Stimulated activated CD8-positive, alpha-beta memory T cell treated with anti-CD3 and anti-CD28 coated beads, Interleukin-12 subunit alpha, Interleukin-12 subunit beta, amount 100 ng/mL, for 4 hours (primary cell): ENCODE data around the gene FBLN1.

ENCODE experiments used
- DNase-seq: peaks from one replicate; pipeline ENCODE4 v3.0.0-alpha.2; 2020; ENCODE audit warnings: low read depth

The FBLN1 gene

DNA sequence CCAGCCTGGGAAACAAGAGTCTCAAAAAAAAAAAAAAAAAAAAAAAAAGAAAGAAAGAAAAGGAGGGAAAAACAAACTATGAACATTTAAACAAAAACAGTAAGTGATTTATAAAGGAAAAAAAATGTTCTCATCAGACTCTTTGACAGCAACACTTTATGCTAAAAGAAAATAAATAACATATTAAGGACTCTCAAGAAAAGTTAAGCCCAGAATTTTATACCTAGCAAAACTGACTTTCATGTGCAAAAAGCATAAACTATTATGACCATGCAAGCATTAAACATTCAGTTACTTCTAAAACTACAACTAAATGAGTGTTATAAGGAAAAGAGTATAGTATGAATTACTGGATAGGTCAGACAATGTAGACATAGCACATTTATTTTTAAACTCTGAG lies 68.4 kb downstream of the FBLN1 start:
- DNase-seq: no peak

DNA sequence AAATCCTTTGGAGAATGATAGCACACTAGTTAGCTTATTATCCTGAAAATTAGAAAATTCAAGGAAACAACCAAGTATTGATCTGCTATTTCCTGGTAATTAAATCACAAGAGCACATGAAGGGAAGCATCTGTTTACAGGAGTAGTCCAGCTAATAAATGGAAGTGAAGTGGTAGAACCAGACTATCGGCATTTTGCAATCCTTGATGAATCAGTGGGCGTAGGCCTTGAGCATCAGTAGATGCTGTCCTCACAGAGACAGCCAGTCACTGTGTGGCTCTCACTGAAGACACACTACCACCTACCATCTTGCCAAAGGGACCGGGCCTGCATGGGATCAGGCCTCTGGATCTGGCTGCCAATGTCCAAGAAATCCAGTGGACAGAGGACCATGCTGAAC lies 69.8 kb downstream of the FBLN1 start:
- DNase-seq: no peak

DNA sequence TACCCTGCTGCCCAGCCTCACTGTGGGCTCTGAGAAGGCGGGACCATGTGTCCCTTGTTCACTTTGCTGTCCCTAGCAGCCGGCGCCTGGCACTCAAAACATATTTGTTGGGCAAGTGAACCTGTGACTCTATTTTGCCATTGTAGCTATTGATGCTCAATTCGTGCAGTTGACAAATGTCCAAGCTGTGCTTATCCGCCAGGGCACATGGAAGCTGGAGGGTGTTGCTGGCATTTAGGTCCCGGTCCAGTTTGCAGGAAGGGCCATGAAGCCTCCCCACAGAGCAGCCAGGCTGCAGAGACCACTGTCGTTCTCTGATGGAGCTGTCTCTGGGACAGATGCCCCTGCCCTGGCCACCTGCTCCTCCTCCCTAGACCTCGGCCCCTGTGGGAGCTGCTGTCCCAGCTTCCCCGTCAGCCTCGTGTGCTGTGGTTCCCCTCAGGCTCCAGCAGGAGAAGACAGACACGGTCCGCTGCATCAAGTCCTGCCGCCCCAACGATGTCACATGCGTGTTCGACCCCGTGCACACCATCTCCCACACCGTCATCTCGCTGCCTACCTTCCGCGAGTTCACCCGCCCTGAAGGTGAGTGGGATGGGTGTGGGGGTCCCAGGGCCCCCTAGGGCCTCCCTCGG lies 71.5 kb downstream of the FBLN1 start:
- DNase-seq: no peak

DNA sequence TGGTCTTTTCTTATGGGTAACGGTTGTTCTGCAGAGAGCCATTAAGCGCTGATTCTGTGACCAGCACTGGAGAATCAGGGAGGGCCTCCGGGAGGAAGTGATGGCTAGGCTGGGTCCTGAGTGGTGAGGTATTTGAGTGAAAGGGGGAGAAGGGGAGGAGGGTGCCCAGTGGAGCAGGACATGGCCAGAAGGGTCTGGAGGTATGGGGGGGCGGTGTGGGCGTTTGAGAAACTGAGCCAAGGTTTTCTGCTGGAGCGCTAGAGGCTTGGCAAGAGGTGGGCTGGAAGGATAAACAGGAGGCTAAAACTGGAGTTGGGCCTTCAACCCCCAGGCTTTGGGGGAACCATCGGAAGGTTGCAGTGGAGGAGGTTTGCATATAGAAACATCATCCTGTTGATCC lies 72.5 kb downstream of the FBLN1 start:
- DNase-seq: no peak

DNA sequence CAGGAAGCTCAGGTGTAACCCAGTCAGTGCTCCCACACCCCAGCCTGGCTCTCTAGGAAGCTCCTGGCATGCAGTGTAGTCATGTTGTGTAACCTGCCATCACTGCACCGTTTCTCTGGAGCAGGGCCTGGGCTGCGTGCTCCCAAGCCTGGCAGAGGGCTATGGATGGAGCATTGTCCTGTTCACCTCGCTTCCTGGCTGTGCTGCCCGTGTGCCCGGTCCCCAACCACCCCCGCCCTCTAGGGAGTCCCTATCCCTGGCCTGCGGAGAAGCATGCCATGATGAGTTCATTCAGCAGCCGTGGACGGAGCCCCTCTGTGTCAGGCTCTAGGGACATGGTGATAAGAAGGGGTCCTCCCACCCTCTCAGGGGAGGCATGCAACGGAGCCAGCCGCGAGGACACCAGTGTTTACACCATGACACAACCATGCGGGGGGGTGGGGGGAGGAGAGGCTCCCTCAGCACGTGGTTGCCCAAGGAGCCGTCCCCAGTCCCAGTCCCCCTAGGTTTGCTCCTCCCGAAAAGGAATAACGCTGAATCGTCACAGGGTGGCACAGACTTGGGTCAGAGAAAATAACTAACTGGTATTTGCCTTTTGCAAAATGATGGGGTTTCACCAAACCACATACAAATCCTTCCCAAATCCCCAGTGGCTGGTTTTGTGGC lies 73.1 kb downstream of the FBLN1 start:
- DNase-seq: no peak

DNA sequence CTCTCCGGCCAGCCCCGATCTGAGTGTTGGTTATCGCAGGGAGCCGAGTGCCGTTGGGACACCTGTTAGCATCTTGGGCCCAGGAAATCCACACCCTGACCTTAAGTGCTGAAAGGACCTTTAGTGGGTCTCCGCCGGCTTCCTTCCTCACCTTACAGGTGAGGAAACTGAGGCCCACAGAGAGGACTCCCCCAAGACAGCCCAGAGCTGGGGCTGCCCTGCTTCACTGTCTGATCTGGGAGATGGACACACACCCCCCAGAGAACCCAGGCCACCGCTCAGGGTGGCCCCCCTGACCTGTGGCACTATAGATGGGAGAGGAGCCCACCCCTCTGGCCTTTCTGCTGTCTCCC lies 73.6 kb downstream of the FBLN1 start:
- DNase-seq: no peak

DNA sequence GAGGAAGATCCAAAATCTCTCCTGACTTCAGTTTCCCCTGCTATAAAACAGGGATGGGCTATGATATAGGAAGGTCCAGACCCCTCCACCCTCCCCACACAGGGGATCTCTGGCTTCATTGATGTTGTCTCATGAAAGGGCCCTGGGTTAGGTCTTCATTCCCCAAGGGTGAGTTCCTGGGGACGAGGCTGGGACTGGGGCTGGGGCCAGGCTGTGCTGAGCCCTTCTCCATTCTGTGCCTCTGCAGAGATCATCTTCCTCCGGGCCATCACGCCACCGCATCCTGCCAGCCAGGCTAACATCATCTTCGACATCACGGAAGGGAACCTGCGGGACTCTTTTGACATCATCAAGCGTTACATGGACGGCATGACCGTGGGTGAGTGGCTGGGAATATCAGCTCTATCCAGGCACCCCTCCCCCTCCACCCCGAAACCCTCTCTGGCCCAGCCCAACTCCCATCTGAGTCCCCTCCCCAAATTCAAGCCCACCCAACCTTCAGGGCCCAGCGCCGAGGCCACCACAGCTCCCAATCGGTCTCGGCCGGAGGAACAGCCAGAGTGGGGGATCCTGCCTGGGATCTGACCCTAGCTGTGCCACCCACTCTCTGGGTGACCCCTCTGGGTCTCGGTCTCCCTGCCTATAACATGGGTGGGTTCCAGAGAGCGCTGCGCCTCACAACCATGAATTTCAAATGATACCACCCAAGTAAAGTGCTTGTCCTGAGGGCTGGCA lies 74.2 kb downstream of the FBLN1 start:
- DNase-seq: no peak

DNA sequence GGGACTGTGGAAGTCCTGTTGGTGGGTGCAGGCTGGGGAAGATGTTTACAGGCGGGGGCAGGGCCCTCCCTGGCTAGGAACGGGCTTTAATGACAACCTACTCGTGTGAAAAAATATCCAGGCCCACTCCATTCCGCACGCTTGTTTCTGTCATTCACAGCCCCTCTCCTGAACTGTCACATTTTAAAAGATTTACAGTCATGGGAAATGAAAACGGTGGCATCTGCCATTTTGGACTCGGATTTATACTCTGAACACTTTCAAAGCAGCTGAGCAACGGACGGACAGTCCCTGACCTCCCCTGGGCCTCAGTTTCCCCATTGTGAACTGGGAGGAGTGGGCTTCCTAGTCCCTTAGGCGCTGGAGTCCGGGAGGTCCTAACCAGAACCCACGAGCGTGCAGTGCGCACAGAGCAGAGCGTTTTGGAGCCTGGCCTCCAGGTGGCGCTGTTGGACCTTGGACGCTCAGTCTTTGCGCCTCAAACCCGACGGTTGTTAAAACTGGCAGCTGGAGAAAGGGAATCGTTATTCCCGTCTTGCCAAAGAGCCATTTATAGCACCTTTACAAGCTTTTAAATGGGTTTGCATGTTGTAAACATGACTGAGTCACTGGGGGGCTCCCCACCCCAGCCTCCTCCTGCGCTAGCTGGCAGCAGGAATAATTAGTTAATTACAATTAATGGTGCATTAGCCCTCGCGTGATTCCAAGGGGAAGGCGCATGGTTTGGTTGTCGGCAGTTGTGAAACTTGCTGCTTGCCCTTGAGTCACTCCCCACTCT lies 75.3 kb downstream of the FBLN1 start:
- DNase-seq: peak; percentile 32

DNA sequence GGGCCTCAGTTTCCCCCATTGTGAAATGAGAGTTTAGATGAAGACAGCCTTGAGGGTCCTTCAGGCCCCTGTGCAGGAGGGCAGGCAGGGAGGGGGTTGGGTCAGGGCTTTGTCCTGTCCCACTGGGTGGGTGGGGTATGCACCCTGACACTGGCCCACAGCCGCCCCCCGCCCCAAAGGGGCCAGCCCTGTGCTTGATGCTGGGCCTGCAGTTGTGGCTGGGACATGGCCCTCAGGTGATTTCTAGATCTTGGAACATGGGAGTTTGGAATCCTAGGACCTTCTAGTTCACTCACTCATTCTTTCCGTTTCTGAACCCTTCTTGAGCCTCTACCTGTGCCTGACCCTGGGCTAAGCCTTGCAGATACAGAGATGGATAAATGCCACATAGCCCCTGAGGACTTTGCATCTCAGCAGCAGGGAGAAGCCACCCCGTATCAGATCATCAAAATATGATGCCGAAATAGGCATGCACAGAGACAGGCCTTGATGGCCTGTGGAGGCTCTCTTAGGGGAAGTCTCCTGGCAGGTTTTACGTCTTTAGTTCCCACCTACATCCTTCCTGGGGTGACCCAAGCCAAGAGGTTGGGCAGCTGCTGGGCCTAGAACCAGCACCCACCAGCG lies 76.0 kb downstream of the FBLN1 start:
- DNase-seq: no peak

DNA sequence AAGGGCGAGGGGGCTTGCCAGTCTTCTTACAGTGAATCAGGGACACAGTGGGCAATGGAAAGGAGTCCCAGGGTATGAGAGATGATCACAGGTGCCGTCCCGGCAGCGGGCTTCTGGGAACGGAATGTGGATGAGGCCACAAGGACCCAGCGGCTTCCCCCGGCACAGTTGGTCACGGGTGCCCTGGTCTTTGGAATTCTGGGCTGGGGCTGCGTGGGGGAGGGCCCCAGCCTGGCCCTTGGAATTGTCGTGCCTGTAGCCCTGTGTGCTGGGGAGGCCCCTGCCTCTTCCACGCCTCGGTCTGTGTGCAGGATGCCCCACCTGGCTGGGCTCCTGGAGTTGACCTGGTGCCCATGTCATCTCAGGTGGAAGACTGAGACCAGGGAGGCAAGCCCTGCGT lies 76.6 kb downstream of the FBLN1 start:
- no peak for DNase-seq

DNA sequence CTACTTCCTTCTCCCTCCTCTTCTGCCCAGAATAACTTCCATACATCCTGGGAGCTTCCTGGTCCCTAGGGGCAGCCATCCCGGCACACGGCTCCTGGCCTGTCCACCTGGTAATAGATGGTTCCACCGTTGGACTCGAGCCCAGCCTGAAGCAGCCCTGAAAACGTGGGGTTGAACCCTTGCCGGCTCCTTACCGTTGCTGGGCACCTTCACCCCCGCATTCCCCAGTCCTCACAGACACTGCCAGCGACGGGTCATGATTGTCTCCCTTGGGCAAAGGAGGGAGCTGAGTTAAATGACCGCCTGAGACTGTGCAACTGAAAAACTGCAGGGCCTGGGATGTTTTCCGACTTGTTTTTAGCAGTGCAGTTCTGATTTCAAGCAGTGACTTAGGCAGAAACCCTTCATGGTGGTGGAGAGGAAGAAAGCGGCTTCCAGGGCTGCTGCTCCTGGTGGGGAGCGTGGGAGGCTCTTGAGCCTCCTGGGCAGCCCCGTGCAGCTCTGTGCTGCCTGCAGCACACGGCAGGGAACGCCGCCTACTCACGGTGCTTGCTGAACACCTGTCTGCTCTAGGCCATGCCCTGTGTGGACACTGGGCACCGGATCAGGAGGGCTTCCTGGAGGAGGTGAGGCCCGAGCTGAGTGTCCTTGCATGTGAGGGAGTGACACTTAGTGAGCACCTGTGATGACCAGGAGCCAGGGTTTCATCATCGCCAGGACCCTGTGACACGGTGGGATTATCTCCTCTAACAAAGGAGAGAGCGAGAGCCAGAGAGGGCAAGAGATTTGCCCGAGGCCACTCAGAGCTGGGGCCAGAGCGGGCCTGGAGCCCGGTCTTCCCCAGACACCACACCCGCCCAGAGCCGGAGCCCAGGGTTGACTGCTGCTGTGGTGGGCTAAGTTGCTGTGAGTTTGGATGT lies 77.4 kb downstream of the FBLN1 start:
- DNase-seq: no peak

DNA sequence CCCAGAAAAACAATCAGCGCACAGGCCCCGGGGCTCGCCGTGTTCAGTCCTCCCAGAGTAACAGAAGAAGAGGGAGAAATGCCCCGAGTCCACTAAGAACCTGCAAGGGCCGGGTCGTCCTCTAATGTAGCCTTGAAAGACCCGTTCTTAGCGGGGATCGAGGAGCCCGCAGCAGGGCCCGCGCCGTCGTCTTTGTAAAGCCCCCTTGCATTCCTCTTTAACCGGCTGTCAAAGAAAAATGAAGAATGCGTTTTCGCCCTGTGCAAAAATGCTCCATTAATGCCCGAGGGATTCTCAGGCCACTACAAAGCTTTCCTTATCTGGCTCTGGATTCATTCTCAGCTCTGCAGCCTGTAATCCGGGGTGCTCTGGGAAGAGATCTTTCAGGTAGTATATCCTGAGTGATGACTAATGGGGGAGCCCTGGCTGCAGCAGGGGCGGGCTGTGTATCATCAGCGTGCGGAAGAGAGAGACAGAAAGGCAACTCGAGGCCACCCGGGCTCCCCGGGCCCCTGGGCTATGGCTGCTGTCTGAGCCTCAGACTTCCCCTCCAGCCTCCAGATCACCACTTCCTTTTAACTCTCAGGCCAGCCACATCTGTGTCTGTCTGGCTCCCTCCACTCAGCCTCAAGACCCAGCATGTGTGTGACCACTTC lies 78.2 kb downstream of the FBLN1 start:
- DNase-seq: no peak

DNA sequence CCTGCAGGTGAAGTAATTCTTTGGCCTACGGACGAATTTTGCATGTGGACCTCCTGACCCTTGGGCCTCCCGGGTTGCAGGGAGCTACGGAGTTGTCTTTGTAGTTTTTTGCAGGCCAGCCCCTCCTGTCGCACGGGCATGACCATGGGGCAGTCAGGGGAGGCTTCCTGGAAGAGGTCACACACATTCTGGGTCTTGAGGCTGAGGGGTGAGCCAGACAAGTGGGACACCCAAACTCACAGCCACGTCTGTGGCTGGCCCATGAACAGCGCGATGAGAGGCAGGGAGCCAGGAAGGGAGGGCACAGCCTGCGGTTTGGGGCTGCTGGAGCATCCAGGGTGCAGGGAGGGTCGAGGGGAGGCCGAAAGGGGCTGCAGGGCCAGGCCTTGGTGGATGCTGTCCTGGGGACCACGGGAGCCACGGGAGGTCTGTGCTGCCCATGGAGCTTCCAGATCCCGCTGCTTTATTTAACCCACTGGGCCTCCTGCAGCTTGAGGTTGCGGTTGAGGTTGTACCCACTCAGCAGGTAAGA lies 78.9 kb downstream of the FBLN1 start:
- DNase-seq: no peak

DNA sequence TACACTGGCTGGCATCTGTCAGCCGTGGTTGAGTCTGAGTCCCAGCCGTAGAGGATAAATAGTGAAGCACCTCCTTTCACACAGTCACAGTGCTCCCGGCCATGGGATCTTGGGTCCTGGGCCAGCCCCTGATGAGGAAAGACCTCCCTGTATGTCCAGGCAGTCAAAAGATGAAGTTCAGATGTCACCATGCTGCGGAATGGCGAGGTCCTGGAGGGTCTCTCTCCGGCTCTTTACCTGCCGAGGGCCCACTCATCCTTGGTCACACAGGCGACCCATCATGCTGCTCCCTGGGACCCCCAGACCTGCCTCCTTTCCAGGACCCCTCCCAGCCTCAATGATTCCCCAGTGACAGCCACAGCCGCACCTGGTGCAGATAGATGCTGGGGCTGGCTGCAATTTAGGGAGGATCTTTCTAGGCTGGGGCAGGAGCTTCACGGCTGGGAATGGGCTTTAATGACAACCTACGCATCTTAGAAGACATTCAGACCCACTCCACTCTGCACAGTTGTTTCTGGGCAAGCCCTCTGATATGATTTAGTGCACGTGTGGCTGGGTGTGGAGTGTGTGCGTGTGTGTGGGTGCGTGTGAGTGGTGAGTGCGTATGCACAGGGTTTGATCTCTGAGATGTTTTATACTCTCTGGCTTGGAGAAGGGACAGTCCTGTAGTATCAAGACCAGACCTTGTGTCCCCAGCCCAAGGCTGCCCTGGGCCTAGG lies 79.7 kb downstream of the FBLN1 start:
- DNase-seq: no peak

DNA sequence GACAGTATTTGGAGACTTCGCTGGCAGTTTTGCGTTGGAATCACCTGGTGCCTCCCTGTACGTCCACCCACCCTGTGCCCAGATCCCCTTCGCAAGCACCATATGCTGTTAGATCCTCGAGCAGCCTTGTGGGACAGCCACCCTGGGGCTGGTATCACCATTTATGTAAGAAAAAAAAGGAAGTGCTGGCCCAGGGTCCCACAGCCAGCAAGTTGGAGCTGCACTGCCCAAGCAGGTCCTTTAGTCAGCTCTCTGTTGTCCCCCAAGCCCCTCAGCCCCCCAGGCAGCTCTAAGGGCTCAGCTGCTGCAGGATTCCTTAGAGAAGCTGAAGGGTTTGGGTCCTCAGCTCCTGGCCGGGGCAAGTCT lies 80.3 kb downstream of the FBLN1 start:
- no peak for DNase-seq

DNA sequence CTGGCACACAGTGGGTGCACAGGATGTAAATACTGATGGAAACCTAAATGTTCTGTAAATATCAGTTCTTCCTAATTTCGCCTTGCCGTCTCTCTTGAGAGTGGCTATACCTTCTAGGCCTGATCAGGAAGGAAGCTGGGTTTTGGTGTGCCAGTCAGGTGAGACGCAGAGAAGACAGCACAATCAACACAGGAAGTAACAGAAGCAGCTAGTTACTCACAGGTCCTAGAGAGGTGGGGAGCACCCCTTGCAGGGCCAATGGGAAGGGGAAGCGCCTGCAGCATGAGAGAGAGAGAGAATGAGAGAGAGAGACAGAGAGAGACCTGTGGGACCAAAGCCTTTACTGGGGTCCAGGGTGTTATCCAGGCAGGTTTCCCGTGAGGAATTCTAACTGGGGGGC lies 80.8 kb downstream of the FBLN1 start:
- DNase-seq: no peak

DNA sequence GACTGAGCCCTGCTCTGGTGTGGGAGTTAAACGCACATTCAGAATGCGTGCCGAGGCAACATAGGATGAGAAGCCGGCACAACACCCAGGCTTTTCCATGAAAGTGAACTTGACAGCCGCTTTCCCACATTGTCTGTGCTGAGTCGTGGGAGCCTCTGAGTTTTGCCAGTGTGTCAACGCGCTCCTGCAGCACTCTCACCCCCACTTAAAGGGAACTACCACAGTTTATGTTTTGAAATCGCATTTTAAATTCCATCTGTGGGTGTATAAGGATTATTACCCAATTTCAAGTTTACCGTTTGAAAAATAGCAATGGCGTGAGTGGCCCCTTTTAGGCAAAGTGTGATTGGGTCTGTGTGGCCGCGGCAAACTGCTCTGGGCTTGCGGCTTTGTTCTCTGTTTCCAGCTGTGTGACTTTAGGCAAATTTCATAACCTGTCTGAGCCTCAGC lies 81.5 kb downstream of the FBLN1 start:
- DNase-seq: no peak

DNA sequence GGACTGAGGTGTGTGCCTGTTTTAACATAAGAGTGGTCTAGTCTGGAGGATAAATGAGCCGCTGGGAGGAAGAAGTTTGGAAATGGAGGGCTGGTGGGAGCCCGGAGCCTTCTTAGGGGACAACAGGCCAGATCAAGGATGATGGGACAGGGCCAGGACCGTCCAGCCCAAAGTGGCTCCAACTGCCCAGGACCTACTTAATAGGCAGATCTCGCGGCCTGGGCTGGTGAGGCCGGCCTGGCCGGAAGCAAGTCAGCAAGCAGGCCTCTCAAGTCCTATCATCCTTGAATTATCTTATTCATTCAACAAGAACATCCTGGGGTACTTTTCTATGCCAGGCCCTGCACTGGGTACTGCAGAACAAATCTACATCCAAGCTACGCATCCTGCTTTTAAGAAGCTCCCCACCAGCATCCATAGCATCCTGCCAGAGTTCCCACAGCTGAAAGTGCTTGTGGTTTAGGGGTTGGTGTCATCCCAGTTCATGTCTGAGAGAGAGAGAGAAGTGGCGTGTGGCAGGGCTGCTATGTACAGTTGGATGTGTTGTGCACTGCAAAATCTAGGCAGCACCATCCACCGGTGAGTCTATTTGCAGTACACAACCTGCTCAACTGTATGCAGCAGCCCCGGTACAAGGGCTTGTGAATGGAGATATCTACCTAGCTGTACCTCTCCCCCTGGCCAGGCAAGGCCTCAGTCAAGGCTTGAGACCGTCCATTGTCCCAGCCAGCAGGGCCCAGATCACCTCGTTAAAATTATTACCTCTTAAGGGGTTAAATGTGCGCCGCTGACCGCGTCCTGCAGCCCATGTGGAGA lies 82.1 kb downstream of the FBLN1 start:
- no peak for DNase-seq

DNA sequence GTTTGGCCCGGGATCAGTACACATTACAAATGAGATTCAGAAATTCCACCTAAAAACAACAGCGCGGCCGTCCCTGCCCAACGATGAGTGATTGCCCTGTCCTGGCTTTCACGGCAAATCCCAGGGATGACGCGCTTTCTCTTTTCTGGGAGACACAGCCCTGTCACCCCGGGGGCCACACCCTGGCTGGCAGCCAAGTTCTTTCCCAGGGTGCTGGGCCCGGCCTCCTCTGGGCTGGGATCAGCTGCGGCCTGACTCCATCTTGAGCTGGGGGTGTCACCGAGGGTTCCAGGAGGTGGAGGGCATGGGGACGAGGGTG lies 82.7 kb downstream of the FBLN1 start:
- no peak for DNase-seq
